PFSK-1 (cell line): Measurements from ENCODE around the gene RAB14.

ENCODE experiments used
- FOXP2 ChIP-seq: optimal IDR thresholded peaks from 2 replicates; pipeline ENCODE3; 2011; ENCODE audit warnings: borderline replicate concordance, control low read depth, inconsistent platforms; ENCODE audit not compliant: insufficient read depth; ENCODE audit errors: extremely low read length, extremely low read depth
- POLR2AphosphoS5 ChIP-seq: IDR thresholded peaks from 2 replicates; pipeline ENCODE4 v1.6.1; 2012; ENCODE audit warnings: low read depth, mild to moderate bottlenecking, control low read depth, low read length, moderate library complexity
- REST ChIP-seq, 2 experiments: IDR thresholded peaks; 2 replicates each; pipeline versions ENCODE4 v1.6.1 to v1.8.0; 2011 to 2012; ENCODE audit warnings: low read depth in 2 of 2, low read length in 2 of 2, control low read depth in 1 of 2, inconsistent platforms in 1 of 2, mild to moderate bottlenecking in 1 of 2, moderate library complexity in 1 of 2; ENCODE audit not compliant: insufficient read depth in 1 of 2
- SIN3A ChIP-seq: IDR thresholded peaks from 2 replicates; pipeline ENCODE4 v1.6.1; 2012; ENCODE audit warnings: mild to moderate bottlenecking, low read length, moderate library complexity, borderline replicate concordance; ENCODE audit not compliant: insufficient read depth
- TAF1 ChIP-seq: IDR thresholded peaks from 2 replicates; pipeline ENCODE4 v1.6.1; 2012; ENCODE audit warnings: low read length, control low read depth, borderline replicate concordance; ENCODE audit not compliant: insufficient read depth

- TF ChIP-seq SIN3A (no peak), POLR2AphosphoS5 (no peak), REST (IDR thresholded peaks at IDR 0.05; ENCODE audit: insufficient read depth in 1 of 2, low read depth in 2 of 2, low read length in 2 of 2) (no peak), TAF1 (no peak), FOXP2 (no peak)
Measured at GRCh38 chr9:121144482-121144881, 57.2 kb downstream of the RAB14 start.
